Fibroblast of the aortic adventitia (primary cell): ENCODE data around the gene DHH. TPM values are rescaled to one million over a fixed set of nuclear protein-coding genes. Genes with fewer than 3 reads are reported as not detected.

Source experiments
- DNase-seq: peaks from one replicate; pipeline ENCODE4 v3.0.0-alpha.2; 2010; ENCODE audit warnings: low read depth
- H3K4me3 ChIP-seq: 2 replicates; pipeline ENCODE4 v1.5.1; 2011; ENCODE audit warnings: low read depth, mild to moderate bottlenecking, control low read depth, low read length, moderate library complexity
- total RNA-seq: library from RNA; depleted of rRNA; stranded (reverse); fragments of >200 nt; gene quantifications from 2 replicates; pipeline ENCODE4 v1.2.3, GENCODE V29; 2012; ENCODE audit warnings: low replicate concordance
- TF ChIP-seq, protein P1 (sequence below): IDR thresholded peaks from 2 replicates; pipeline ENCODE4 v1.5.1; 2011; ENCODE audit warnings: mild to moderate bottlenecking, low read length, control low read depth, inconsistent platforms; ENCODE audit not compliant: insufficient read depth

The DHH gene
- total RNA-seq, 1 donor: not detected

DNA sequence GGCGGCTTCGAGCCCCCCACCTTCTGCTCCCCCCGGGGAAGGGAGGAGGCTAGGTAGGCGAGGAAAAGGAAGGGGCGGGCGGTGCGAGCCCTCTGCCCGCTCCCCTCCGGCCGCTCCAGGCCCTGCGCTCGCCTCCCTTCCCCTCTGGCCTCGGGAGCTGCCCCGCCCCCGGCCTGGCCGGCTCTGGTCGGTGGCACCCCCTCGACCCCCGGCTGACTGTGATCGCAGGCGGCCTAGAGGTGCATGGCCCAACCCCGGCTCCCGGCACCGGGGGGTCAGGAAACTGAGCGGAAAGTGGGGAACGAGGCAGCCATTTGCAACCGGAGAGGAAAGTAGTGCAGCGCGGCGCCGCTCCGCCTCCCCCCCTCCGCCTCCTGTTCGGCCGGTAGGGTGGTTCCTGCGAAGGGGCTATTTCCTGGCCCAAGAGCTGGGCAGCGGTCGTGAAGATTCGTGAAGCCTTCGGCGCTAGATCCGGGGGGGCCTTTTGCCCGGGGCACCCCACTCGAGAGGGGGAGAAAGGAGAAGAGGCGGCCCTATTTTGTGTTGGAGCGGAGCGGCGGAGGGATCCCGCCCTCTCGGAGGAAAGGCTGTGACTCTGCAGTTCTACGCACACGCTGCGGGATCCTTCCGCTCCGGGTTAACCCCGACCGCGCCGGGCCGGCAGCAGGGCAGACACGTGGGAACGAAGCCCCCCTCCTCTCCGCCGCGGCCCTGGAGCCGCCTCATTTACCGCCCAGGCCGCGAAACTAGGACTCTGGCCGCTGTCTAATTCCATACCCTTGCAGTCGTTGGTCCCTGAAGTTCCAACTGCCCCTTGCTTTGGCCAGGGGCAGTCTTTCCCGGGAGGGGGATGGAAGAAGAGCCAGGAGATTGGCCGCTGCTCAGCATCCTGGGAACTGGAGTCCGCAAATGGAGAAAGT, 34.1 kb downstream of the DHH start, which contains the start of gene KMT2D:
KMT2D (minus strand) TSS at position 558 of the 920 bp plus-strand sequence. CDS start 5,470 bp downstream, outside the sequence.
- TF ChIP-seq, protein P1, sequence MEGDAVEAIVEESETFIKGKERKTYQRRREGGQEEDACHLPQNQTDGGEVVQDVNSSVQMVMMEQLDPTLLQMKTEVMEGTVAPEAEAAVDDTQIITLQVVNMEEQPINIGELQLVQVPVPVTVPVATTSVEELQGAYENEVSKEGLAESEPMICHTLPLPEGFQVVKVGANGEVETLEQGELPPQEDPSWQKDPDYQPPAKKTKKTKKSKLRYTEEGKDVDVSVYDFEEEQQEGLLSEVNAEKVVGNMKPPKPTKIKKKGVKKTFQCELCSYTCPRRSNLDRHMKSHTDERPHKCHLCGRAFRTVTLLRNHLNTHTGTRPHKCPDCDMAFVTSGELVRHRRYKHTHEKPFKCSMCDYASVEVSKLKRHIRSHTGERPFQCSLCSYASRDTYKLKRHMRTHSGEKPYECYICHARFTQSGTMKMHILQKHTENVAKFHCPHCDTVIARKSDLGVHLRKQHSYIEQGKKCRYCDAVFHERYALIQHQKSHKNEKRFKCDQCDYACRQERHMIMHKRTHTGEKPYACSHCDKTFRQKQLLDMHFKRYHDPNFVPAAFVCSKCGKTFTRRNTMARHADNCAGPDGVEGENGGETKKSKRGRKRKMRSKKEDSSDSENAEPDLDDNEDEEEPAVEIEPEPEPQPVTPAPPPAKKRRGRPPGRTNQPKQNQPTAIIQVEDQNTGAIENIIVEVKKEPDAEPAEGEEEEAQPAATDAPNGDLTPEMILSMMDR: peak; percentile 54
- peak within 1 kb of the TSS; percentile 91 for H3K4me3 ChIP-seq
- peak; percentile 96 for DNase-seq

DNA sequence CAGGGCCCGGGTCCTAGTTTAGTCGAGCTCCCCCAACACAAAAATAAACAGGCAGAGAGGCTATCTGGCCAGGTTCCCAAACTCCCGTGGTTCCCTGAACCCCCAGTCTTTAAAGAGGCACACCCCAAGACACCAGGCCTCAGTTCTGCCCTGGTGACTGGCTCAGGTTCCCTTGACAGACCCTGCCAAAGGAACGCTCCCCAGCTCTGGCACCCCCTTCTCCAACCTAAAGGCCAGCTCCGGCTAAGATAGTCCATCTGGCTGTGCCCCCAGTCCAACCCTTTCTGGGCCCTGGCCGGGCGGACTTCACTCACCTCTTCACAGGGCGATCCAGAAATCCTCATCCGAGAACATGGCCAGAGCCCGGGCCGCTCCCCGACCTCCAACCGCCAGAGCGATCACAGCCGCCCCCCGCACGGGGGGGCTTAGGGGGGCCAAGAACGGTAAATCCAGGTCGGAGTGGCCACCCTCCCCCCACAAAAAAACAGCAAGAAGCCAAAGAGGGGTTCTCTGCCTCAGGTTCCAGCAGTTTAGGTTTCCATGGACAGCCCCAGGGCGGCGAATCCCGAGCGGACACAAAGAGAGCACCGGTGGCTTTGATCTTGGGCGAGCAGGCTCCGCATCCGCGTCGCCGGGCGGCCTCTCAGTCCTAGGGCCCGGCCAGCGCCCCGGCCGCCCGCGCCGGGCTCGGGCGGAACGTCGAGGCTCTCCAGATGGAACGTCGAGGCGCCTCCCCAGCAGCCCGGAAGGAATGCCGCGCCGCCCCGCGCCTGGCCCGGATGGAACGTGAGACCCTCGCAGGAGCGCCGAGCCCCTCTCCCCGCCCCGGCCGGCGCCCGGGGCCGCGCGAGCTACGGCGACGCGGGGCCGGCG, 35.1 kb downstream of the DHH start:
- TF ChIP-seq, protein P1: no peak
- DNase-seq: no peak
- peak overlapping the region; percentile 91 for H3K4me3 ChIP-seq

DNA sequence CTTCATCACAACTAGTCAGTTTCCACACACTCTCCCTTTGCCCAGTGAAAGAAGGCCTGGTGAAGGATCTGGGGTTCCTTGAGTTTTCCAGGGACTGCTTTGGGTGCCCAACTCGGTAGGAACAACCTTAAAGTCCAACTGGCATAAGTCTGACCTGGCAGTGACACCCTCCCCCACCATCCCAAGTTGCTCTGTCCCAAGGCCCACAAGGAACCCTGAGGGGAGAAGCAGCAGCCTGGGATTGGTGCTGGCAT, 35.6 kb downstream of the DHH start:
- H3K4me3 ChIP-seq: peak overlapping the region; percentile 91
- TF ChIP-seq, protein P1: no peak
- DNase-seq: no peak

DNA sequence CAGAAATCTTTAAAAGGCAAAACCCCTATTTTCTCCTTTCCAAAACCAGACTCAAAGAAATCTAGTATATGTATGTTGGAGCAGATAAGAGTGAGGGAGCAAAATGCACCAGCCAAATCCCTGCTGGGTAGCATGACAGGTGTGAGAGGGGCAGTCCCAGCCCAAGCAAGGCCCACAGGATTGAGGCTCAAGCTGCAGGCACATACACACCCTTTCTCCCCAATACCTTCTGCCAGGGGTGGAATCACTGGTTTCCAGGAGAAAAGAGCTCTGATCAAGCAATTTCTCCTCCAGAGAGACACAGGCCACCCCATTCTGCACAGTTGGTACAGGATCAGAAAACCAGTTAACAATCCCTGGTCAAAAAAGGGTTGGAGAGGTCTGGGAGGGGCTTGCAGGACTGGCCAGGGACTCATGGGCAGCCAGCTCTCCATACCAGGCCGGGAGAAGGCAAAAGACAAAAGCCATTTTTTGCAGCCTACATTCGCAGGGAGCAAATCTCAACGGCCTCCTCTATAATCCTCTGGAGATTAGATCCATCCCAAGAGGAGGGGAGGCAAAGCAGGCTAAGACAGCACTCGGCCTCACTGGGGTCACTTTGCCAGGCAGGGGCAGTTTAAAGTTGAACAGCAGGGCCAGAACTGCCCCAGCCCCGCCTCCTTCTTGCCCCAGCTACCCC, 36.1 kb downstream of the DHH start:
- DNase-seq: no peak
- TF ChIP-seq, protein P1: no peak
- peak overlapping the region; percentile 91 for H3K4me3 ChIP-seq

DNA sequence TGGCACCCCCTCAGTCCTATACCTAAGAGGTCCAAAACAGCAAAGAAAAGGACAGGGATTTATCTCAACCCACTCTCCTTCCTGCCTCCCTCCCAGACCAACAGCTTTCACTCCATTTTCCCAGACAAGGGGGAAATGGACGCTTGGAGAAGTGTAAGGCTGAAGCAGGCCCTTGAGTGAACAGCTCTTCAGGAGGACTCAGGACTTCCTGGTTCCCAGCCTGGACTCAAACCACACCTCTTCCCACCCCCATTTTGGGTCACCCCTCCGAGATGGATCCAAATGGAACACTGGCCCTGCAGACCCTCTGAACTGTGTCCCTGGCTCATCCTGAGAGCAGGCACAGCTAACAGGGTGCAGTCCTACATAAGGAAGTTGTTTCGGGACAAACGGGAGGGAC, 36.7 kb downstream of the DHH start:
- peak overlapping the region; percentile 91 for H3K4me3 ChIP-seq
- TF ChIP-seq, protein P1: no peak
- no peak for DNase-seq

DNA sequence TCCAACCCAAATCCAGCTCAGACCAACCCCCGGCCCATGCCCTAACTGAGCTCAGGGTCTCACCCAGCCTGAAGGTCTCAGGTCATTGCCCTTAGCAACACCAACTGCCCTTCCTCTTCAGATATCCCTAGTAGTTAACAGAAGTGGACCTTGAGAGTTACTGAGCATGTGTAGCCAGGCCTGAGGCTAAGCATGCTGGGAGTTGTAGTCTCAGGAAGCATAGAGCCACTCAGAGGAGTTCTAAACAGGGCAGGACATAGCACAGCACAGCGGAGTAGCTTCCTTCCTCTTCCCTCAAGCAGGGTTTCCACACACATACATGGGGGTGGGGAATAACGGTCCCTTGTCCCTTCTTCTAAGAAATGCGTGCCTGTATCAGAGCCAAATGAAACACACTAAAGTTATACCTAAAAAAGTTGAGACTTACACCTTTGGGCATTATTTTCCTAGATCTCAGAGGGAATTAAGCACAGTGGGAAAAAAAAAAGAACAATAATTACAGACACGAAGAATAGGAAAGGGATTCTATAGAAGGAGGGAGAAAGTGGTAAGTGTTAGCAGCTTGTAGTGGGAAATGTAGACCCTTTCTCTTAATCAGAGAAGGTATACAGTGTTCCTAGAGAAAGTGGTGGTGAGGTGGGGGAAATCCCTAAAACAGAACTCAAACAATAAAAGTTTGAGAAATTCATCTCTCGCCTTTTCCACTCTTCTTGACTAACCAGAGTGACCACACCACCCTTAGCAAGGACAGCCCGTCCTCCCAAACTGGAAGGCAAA, 38.4 kb downstream of the DHH start:
- TF ChIP-seq, protein P1: no peak
- peak; percentile 74 for DNase-seq
- H3K4me3 ChIP-seq: peak overlapping the region; percentile 91
